ENCODE measurements around the gene GRK5.

The GRK5 gene

DNA sequence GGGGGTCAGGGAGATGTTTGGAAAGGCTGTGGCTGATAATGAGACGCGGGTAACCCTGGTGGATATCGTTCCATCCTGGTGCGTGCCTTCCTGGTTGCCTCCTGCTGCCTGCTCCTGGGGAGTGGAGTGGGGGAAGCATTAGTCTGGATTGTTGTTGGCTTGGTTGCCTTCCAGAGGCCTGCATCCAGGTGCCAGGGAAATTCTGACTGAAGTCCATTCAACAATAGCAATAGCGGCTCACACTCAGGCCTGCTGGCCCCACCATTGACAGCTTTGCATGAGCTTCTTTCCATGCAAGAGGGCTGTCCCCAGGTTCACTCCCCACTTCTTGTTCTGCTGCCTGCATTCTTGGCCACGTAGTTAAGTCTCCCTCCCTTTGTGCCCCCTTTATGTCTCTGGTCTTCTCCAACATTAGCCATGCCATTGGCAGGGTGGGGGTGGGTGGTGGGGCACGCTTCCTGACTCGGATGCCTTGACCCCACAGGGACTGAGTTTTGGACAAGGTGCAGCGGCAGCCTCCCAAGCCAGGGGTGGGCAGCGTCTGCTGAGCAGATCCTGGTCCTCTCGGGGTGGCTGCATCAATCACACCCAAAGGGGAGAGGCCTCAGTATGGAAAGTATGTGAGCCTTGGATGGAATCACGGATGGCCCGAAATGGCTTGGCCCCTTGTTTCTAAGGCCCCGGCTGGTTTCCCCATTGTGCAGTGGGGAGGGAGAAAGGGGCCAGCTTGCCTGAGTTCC is 150.2 kb downstream of the GRK5 start:
- no peak for DNase-seq (ENCODE audit: low read depth in 1 of 2, low spot score in 1 of 2)

DNA sequence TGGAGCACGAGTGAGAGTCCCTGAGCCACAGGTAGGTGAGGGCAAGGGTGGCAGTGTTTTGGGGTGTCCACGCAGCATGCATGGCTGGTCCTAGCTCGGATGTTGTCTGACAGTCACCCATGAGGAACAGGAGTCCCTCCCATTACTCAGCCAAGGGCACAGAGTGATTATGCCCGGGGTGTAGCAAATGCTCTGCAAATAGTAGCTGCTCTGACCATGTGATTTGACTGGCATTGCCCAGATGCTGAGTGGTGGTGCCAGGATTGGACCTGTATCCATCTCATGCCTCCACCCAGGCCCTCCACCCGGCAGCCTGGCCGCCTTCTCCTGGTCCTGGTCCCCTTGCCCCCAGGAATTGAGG is 150.8 kb downstream of the GRK5 start:
- no peak for DNase-seq (ENCODE audit: low read depth in 1 of 2, low spot score in 1 of 2)

DNA sequence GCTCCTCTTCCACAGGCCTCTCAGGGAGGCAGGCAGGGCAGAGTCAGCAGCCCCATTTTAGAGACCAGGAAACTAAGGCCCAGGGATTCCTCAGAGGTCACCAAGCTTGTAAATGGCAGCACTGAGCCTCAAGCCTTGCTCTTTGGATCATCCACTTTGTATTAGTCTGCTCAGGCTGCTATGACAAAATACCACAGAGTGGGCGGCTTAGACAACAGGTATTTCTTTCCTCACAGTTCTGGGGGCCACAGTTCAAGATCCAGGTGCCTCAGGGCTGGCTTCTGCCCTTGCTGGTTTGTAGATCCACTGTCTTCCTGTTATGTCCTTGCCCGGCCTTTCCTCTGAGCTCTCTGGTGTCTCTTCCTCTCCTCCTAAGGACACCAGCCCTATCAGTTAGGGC is 151.2 kb downstream of the GRK5 start:
- DNase-seq (ENCODE audit: low read depth in 1 of 2, low spot score in 1 of 2) = no peak

DNA sequence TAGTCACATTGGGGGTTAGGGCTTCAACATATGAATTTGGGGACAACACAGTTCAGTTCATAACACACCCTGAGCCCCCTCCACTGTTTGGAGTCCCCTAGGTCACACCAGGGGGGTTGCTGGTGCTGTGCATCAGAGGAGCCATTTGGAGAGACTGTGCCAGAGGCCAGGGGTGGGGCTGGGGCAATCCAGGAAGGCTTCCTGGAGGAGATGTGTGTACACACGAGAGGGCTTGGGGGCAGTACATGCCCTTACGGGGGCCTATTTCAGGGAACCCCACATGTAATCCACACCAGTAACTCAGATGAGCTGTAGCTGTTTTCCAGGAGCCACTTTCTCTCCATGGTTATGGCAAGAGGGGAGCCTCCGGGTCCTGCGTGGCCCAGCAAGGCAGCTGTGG is 151.7 kb downstream of the GRK5 start:
- DNase-seq (ENCODE audit: low read depth in 1 of 2, low spot score in 1 of 2) = no peak

- DNase-seq (ENCODE audit: low read depth in 1 of 2, low spot score in 1 of 2) = no peak
Measured at GRCh38 chr10:119360181-119360921, 153.0 kb downstream of the GRK5 start.

- DNase-seq (ENCODE audit: low read depth in 1 of 2, low spot score in 1 of 2) = no peak
Measured at GRCh38 chr10:119361037-119361436, 153.7 kb downstream of the GRK5 start.

DNA sequence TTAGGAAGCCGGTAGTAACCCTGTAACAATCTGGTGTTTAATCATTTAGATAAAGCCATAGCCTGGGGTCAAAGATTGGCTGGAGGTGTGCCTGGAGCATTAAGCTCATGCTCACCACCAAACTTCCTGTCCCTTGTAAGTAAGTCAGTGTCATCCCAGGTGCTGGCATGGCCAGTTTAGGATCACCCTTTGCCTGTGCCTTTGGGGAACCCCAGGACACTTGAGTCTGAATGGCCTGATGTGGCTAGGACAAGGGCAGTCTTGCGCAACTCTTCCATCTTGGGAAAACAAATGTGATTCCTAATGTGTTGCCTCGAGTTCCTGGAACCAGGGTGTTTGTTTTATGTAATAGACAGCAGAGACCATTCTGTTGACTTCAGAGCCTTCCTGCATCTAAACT is 154.8 kb downstream of the GRK5 start:
- DNase-seq (ENCODE audit: low read depth in 1 of 2, low spot score in 1 of 2) = no peak

DNA sequence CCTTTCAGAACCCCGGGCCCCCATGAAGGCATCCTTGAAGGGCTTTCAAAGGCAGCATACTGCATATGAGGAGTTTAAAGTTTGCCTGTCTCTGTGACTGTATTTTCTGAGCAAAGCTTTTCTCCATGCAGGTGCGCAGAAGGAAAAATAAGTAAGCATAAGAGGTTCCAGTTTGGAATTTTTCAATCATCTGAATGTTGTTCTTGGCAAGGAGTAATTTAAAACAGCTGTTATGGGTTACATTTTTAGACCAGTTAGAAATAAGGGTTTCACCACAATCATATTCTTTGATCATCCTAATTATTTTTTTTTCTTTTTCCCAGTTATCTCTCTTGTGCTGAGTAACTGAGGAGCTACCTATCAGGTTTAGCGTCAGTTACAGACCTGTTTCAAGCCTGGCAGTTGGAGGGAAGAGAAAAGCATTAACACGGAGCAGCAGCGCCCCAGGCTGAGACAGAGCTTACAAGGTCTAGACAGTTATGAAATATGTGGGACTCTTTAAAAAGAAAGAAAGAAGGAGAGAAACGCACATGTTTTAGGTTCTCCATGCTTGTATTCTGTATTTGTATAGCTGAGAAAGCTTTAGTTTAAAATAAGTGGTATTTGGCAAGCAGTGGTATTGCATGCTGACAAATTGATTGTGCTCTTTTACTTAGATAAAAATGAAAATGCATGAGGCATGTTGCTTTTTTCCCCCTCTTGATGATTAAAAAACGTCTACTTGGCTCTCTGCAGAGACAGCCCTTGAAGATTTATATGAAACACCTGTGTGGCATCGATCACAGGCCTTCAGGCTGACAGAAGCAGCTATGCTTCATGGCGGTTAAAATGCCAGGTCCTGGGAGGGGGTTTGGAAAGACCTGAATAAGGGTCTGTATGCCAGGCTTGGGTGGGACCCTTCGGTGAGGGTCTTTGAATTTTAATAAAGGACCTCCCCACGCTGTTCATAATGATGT is 157.6 kb downstream of the GRK5 start:
- no peak for DNase-seq (ENCODE audit: low read depth in 1 of 2, low spot score in 1 of 2)

- no peak for DNase-seq (ENCODE audit: low read depth in 1 of 2, low spot score in 1 of 2)
Measured at GRCh38 chr10:119365773-119366599, 158.6 kb downstream of the GRK5 start.

DNA sequence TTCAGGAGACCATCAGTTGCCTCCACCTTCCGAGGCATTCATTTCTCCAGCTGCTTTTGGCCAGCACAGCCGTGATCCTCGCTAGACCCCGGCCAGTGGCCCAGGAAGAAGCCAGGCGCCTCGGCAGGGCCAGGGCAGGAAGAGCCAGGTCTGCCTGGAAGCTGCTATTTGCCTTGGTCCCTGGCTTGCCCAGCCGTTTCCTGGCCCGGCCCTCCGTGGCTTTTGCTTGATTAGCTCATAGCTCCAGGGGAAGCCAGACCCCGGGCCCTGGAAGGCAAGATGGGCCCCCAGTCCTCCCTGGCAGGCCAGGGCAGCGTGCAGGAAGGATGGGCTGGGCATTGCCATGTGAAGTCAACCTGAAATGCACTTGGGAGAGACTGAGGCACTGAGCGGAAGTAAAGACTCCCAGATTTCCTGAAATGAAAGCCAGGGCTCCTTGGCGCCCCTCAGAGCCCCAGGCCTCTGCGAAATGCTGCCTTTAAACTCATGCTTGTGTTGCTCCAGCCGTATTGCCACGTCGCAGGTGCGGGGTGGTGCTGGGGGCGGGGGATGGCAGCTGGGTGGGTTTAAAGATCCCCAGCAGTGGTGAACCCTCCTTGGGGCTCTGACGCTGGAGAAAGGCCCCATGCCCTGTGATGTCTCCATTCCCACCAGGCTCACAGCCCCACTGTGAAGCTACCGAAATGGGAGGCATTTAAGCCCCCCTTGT is 160.6 kb downstream of the GRK5 start:
- no peak for DNase-seq (ENCODE audit: low read depth in 1 of 2, low spot score in 1 of 2)

GRCh38 chr10:119368581-119368980 is 161.2 kb downstream of the GRK5 start:
- no peak for DNase-seq (ENCODE audit: low read depth in 1 of 2, low spot score in 1 of 2)

- DNase-seq (ENCODE audit: low read depth in 1 of 2, low spot score in 1 of 2) = no peak
Measured at GRCh38 chr10:119368991-119369869, 161.9 kb downstream of the GRK5 start.

- DNase-seq (ENCODE audit: low read depth in 1 of 2, low spot score in 1 of 2) = no peak
Measured at GRCh38 chr10:119370111-119370741, 162.9 kb downstream of the GRK5 start.

DNA sequence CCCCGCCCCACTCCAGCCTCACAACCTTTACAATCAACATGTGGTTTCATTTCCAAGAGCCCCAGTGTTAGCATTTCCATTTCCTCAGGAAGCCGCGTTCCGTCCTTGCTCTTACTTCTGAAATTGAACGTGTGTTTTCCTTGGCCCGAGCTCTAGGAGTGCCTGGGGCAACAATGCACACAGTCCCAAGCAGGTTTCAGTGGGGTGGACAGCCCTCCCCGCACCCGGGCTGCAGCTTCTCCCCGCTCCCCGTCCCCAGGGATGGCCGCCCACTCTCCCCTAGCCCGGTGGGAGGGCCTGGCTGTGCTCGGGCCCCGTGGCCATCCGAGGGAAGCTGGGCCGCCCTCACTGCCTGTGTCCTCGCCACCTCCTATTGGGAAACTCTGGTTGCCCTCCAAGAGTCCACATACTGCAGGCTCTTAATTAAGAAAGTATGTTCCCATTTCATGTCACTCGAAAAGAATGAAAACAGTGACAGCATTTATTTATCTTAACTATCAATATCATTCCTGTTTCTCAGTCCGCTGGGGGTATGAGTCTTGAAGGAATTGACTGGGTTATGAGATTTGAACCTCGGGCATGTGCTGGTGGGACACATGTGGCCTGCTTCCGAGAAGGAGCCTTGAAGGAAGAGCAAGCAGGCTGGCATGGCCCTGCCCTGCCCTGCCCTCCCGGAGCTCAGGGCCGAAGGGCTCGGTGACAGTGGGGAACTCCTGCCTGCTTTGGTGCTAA is 163.8 kb downstream of the GRK5 start:
- no peak for DNase-seq (ENCODE audit: low read depth in 1 of 2, low spot score in 1 of 2)

- DNase-seq (ENCODE audit: low read depth in 1 of 2, low spot score in 1 of 2) = no peak
Measured at GRCh38 chr10:119371704-119372663, 164.6 kb downstream of the GRK5 start.

DNA sequence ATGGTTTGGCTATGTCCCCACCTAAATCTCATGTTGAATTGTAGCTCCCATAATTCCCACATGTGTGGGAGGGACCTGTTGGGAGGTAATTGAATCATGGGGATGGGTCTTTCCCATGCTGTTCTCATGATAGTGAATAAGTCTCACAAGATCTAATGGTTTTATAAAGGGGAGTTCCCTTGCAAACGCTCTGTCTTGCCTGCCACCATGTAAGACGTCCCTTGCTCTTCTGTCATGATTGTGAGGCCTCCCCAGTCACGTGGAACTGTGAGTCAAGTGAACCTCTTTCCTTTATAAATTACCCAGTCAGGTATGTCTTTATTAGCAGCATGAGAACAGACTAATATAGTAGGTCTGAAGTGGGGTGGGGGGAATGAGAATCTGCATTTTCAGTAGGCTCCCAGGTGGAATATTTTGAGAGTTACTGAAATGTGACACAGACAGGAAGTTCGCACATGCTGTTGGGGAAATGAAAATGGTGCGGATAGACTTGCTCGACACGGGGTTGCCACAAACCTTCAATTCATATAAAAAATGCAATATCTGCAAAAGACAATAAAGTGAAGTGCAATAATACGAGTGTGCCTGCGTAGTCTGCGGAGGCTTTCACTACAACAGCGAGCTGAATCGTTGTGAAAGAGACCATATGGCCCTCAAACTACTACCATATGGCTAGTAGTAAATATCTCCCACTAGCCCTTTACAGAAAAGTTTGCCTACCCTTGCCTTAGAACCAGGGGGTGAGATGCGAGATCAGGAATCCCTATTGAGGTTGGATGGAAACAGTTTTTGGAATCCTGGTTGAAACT is 166.1 kb downstream of the GRK5 start:
- no peak for DNase-seq (ENCODE audit: low read depth in 1 of 2, low spot score in 1 of 2)

Measured in activated CD4-positive, alpha-beta T cell treated with anti-CD3 and anti-CD28 coated beads, Interleukin-2, amount 50 U/mL, for 24 hours (primary cell).